Kidney (tissue), 14 donors: Measurements from ENCODE around the gene HOMER2. TPM values are rescaled to one million over a fixed set of nuclear protein-coding genes. Genes with fewer than 3 reads are reported as not detected.
"Not testable (repeated sequence)": the region's sequence is repeated elsewhere in the genome, so short reads cannot be mapped to it uniquely, and the experiment has no call there.

Experiments used
- DNase-seq, 5 donors: peaks; one replicate each; pipeline ENCODE4 v3.0.0-alpha.2; 2013 to 2020
- FAIRE-seq: peaks from 2 replicates; lab custom pipeline; 2012; peaks lifted over from hg19 to GRCh38; lab: Jason Lieb, UNC
- H3K27ac ChIP-seq, 2 donors: one replicate each; pipeline ENCODE4 v1.7.0; 2013; ENCODE audit warnings: low read depth in 2 of 2, low read length in 2 of 2, inconsistent platforms in 1 of 2
- H3K27me3 ChIP-seq: one replicate; pipeline ENCODE4 v1.7.1; 2013; ENCODE audit warnings: low read length, inconsistent platforms; ENCODE audit not compliant: control insufficient read depth, insufficient read depth
- H3K36me3 ChIP-seq, 3 donors: one replicate each; pipeline versions ENCODE4 v1.7.0 to v1.7.1; 2013; ENCODE audit warnings: low read length in 3 of 3, control low read depth in 1 of 3, inconsistent platforms in 1 of 3; ENCODE audit not compliant: insufficient read depth in 3 of 3, control insufficient read depth in 2 of 3
- H3K4me1 ChIP-seq, 3 donors: one replicate each; pipeline versions ENCODE4 v1.7.0 to v1.7.1; 2013; ENCODE audit warnings: low read length in 3 of 3, inconsistent platforms in 1 of 3, low read depth in 1 of 3; ENCODE audit not compliant: control insufficient read depth in 2 of 3, insufficient read depth in 2 of 3
- H3K4me3 ChIP-seq, 3 donors: one replicate each; pipeline versions ENCODE4 v1.7.0 to v1.8.1; 2013; ENCODE audit warnings: low read length in 3 of 3, control low read depth in 1 of 3, inconsistent platforms in 1 of 3
- H3K9ac ChIP-seq, 3 donors: one replicate each; pipeline versions ENCODE4 v1.7.0 to v1.7.1; 2013; ENCODE audit warnings: low read length in 3 of 3, control low read depth in 1 of 3, inconsistent platforms in 1 of 3
- H3K9me3 ChIP-seq, 3 donors: one replicate each; pipeline versions ENCODE4 v1.7.0 to v1.7.1; 2013; ENCODE audit warnings: low read length in 3 of 3, control low read depth in 1 of 3, inconsistent platforms in 1 of 3; ENCODE audit not compliant: control insufficient read depth in 2 of 3, insufficient read depth in 1 of 3
- intact Hi-C: fragments of 100-400 bp; cut with DNase I; formaldehyde crosslinking; loops from one replicate; pipeline ENCODE4 v1.11.1; 2022
- polyA plus RNA-seq: library from polyadenylated mRNA; stranded (reverse); fragments of 350-450 nt; fragmentation: Illumina TruSeq; extraction: RNeasy Lipid Tissue Mini Kit (QIAGEN cat#74804); gene quantifications from one replicate; pipeline ENCODE4 v1.2.3, GENCODE V29; 2014; ENCODE audit warnings: low read depth, low replicate concordance; ENCODE audit not compliant: insufficient read depth
- total RNA-seq: library from RNA; stranded (reverse); fragmentation: NEBNext Ultra II Directional; extraction: Animal tissue kit (Norgen Biotek cat#: 25700); gene quantifications from one replicate; pipeline ENCODE4 v1.2.1, GENCODE V29; 2021
- TF ChIP-seq, protein P1 (sequence below): IDR thresholded peaks from 3 replicates; pipeline ENCODE4 v1.5.1; 2012; ENCODE audit warnings: mild to moderate bottlenecking, moderate library complexity, borderline replicate concordance; ENCODE audit not compliant: insufficient read depth; ENCODE audit errors: extremely low read depth
- donor health status: control.
- donor health status: control.
- donor health status: control.
- donor health status: control.
- donor health status: control.
- donor health status: DM: yes; HTN: yes; CAD: no.
- donor health status: Normal renal cell carcinoma (clear cell type).

HOMER2 gene
- total and polyA plus RNA-seq, 2 donors from 2014 or later: 4.6 to 35.8 TPM

GRCh38 chr15:82942691-82943090 is 9.8 kb downstream of the HOMER2 start:
- H3K9ac ChIP-seq: no peak overlapping the region
- FAIRE-seq (no peak), DNase-seq (peak in 1 of 5 donors; percentile 89)
- no peaks in the 10 kb centered on the region for H3K4me1 ChIP-seq
- H3K36me3 ChIP-seq: no peaks in the 10 kb centered on the region
- no peak overlapping the region for H3K27ac ChIP-seq
- TF ChIP-seq, protein P1, sequence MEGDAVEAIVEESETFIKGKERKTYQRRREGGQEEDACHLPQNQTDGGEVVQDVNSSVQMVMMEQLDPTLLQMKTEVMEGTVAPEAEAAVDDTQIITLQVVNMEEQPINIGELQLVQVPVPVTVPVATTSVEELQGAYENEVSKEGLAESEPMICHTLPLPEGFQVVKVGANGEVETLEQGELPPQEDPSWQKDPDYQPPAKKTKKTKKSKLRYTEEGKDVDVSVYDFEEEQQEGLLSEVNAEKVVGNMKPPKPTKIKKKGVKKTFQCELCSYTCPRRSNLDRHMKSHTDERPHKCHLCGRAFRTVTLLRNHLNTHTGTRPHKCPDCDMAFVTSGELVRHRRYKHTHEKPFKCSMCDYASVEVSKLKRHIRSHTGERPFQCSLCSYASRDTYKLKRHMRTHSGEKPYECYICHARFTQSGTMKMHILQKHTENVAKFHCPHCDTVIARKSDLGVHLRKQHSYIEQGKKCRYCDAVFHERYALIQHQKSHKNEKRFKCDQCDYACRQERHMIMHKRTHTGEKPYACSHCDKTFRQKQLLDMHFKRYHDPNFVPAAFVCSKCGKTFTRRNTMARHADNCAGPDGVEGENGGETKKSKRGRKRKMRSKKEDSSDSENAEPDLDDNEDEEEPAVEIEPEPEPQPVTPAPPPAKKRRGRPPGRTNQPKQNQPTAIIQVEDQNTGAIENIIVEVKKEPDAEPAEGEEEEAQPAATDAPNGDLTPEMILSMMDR: no peak
- no peaks in the 10 kb centered on the region for H3K27me3 ChIP-seq
- H3K9me3 ChIP-seq: no peaks in the 10 kb centered on the region
- intact Hi-C loops: no loop called here
- no peak overlapping the region for H3K4me3 ChIP-seq

DNA sequence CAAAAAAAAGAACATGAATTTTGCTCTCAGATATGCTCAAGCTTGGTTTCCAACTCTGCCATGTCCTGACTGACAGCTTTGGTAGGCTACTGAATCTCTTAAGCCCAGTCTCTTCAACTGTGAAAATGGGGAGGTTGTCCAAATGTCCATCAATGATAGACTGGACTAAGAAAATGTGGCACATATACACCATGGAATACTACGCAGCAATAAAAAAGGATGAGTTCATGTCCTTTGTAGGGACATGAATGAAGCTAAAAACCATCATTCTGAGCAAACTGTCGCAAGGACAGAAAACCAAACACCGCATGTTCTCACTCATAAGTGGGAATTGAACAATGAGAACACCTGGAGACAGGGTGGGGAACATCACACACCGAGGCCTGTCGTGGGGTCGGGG is 12.8 kb downstream of the HOMER2 start:
- H3K27ac ChIP-seq, intact Hi-C loops, H3K9ac ChIP-seq, DNase-seq, H3K36me3 ChIP-seq, FAIRE-seq, H3K27me3 ChIP-seq, H3K4me1 ChIP-seq, H3K4me3 ChIP-seq, H3K9me3 ChIP-seq: not testable (repeated sequence)

- Histone ChIP-seq H3K9me3 (no peaks in the 10 kb centered on the region), H3K4me3 (no peak overlapping the region), H3K9ac (no peak overlapping the region), H3K4me1 (no peaks in the 10 kb centered on the region), H3K27me3 (no peaks in the 10 kb centered on the region), H3K36me3 (no peaks in the 10 kb centered on the region), H3K27ac (no peak overlapping the region)
- FAIRE-seq (no peak), DNase-seq (no peak)
- TF ChIP-seq, protein P1: no peak
- intact Hi-C loops: no loop called here
Observed at GRCh38 chr15:82937712-82938058, 14.8 kb downstream of the HOMER2 start.

- Histone ChIP-seq H3K9ac (no peak overlapping the region), H3K4me3 (no peak overlapping the region), H3K27me3 (no peaks in the 10 kb centered on the region), H3K4me1 (no peaks in the 10 kb centered on the region), H3K9me3 (no peaks in the 10 kb centered on the region), H3K36me3 (no peaks in the 10 kb centered on the region), H3K27ac (no peak overlapping the region)
- FAIRE-seq (no peak), DNase-seq (peak in 3 of 5 donors; percentile 49 to 81 (median 72))
- intact Hi-C loops: no loop called here
- TF ChIP-seq, protein P1: no peak
Observed at GRCh38 chr15:82936966-82937711, 15.4 kb downstream of the HOMER2 start.
